ENCODE results near the gene INHBB. TPM values are rescaled to one million over a fixed set of nuclear protein-coding genes. Genes with fewer than 3 reads are reported as not detected.

Gene INHBB
- total RNA-seq, 2 donors from 2014 or later: 35.9 to 83.7 TPM

DNA sequence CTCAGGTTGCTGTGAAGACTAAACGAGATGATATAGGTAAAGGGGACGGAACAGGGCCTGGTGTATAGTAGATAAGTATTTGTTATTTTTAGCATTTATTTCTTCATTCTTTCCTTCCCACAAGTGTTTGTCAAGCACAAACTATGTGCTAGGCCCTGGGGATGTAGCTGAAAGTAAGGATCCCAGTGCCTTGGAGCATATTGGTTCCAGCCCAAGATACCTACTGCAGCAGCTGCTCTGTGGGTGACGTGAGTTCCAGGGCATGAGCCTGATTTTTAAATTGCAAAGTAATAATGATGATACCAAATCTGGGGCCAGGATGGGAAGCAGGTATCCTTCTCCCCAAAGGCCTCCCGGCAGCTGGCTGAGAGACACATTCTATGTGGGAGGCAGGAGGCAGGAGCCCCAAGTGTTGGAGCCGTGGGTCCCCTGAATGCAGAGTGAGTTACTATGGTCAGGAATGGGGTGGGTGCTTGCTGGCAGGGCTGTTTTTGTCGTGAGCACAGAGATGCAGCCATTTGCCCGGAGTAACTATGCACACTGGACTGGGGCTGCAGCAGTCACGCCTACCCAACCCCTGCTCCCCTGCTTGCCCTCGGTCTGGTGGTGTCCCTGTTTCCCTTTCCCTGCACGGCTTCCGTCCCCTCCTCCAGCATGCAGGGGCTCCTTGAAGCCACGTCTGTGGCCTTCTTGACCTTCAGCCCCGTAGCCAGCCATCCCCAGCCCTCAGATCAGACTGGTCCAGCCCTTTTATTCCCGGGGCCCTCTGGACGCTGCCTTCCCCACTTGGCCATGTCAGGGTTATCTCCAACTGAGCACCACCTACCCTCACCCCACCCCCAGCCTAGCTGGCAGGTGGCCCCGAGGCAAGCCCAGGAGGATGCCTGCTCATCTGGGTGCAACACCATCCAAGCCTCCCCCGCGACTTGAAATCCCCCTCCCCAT lies 52.4 kb downstream of the INHBB start:
- WGBS: 79% methylated on average over 18 of the region's 18 CpGs
- Histone ChIP-seq H3K27ac (no peak overlapping the region), H3K36me3 (no peaks in the 10 kb centered on the region), H3K9me3 (no peaks in the 10 kb centered on the region), H3K27me3 (replicated peaks; ENCODE audit: insufficient read depth) (no peaks in the 10 kb centered on the region), H3K4me3 (no peak overlapping the region), H3K4me1 (replicated peaks) (no peaks in the 10 kb centered on the region)
- no peak for DNase-seq (ENCODE audit: low spot score)
- intact Hi-C loops (cut with DNase I): no loop called here
- TF ChIP-seq POLR2A (IDR thresholded peaks at IDR 0.05) (no peak), POLR2AphosphoS5 (IDR thresholded peaks at IDR 0.05) (no peak)
- TF ChIP-seq, protein P1, sequence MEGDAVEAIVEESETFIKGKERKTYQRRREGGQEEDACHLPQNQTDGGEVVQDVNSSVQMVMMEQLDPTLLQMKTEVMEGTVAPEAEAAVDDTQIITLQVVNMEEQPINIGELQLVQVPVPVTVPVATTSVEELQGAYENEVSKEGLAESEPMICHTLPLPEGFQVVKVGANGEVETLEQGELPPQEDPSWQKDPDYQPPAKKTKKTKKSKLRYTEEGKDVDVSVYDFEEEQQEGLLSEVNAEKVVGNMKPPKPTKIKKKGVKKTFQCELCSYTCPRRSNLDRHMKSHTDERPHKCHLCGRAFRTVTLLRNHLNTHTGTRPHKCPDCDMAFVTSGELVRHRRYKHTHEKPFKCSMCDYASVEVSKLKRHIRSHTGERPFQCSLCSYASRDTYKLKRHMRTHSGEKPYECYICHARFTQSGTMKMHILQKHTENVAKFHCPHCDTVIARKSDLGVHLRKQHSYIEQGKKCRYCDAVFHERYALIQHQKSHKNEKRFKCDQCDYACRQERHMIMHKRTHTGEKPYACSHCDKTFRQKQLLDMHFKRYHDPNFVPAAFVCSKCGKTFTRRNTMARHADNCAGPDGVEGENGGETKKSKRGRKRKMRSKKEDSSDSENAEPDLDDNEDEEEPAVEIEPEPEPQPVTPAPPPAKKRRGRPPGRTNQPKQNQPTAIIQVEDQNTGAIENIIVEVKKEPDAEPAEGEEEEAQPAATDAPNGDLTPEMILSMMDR (IDR thresholded peaks at IDR 0.05): no peak

DNA sequence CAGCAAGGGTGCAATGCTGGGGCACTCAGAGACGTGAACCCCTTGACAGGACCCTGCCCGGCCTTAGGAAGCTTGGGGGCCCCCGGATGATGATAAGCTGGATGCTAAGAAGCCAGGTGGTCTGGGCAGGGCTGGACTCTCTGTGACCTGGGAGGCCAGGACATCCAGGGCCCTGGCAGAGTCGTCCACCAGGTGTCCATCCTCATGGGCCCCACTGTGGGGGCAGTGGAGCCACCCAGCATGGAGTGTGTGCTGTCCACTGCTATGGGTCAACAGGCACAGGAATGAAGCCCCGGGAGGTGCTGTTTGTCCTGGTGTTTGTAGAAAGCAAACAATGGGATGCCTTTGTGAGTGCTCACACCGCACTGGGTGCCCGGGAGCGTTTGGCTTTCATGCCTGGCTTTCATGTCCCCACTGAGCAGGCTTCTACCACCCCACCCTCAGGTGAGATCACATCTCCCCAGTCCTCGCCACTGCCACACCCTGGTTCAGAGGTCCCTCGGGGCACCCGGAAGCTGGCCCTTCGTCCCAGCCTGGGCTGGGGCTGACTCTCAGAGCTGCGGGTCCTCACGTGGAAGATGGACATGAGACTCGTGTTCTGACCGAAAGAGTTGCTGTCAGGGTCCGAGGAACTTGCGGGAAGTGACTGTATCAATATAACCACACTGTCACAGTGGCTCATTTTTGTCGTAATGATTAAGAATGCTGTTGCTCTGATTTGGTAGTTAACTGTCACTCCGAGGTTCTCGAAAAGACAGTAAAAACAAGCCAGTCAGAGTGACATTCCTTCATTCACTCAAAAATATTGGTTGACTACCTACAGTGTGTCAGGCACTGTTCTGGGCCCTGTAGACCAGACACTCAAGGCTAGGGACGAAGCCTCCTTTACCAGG lies 53.3 kb downstream of the INHBB start:
- Histone ChIP-seq H3K9me3 (no peaks in the 10 kb centered on the region), H3K27me3 (replicated peaks; ENCODE audit: insufficient read depth) (no peaks in the 10 kb centered on the region), H3K4me3 (no peak overlapping the region), H3K4me1 (replicated peaks) (no peaks in the 10 kb centered on the region), H3K27ac (no peak overlapping the region), H3K36me3 (no peaks in the 10 kb centered on the region)
- intact Hi-C loops (cut with DNase I): no loop called here
- 82% methylated on average over 20 of the region's 22 CpGs for WGBS
- TF ChIP-seq POLR2A (IDR thresholded peaks at IDR 0.05) (no peak), POLR2AphosphoS5 (IDR thresholded peaks at IDR 0.05) (no peak)
- TF ChIP-seq, protein P1 (IDR thresholded peaks at IDR 0.05): no peak
- DNase-seq (ENCODE audit: low spot score): no peak

DNA sequence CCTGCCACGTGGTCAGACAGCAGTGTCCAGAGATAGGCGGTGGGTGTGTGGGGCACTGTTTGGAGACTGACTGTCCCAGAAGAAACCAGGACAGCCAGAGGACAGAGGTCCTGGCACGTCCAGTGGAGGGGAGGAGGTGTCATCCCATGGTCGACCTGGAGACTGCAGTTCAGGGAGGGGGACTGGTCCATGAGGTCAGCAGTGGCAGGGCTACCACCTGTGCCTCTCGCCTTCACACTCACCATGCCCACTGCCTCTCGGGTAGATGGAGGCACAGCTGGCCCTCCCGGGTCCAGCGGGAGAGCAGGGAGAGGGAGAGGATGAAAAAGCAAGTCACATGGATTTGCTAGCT lies 53.9 kb downstream of the INHBB start:
- Histone ChIP-seq H3K36me3 (no peaks in the 10 kb centered on the region), H3K4me1 (replicated peaks) (no peaks in the 10 kb centered on the region), H3K27me3 (replicated peaks; ENCODE audit: insufficient read depth) (no peaks in the 10 kb centered on the region), H3K4me3 (no peak overlapping the region), H3K9me3 (no peaks in the 10 kb centered on the region), H3K27ac (no peak overlapping the region)
- no peak for DNase-seq (ENCODE audit: low spot score)
- no peak for TF ChIP-seq POLR2AphosphoS5 (IDR thresholded peaks at IDR 0.05)
- TF ChIP-seq, protein P1 (IDR thresholded peaks at IDR 0.05): no peak
- TF ChIP-seq POLR2A (IDR thresholded peaks at IDR 0.05): no peak
- WGBS: 85% methylated on average over 8 of the region's 8 CpGs
- intact Hi-C loops (cut with DNase I): no loop called here

DNA sequence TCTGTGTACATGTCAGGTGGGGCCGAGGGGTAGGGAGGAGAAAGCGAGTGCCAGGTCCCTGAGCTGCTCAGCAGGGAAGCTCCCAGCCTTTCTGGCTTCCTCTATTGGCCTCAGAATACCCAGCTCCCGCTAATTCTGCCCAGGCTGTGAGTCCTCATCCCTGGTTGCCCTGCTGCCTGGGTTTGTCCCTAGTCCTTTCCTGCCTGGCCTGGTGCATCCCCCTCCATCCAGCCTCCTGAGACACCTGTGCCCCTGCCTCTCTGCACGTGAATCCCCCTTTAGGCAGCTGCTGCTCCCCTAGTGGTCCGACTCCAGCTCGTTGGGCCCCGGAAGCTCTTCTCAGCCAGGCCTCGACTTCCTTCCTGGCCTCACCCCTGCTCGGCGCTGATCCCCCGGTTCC lies 54.6 kb downstream of the INHBB start:
- Histone ChIP-seq H3K27me3 (replicated peaks; ENCODE audit: insufficient read depth) (no peaks in the 10 kb centered on the region), H3K27ac (no peak overlapping the region), H3K36me3 (no peaks in the 10 kb centered on the region), H3K4me3 (no peak overlapping the region), H3K4me1 (replicated peaks) (no peaks in the 10 kb centered on the region), H3K9me3 (no peaks in the 10 kb centered on the region)
- TF ChIP-seq POLR2A (IDR thresholded peaks at IDR 0.05) (no peak), POLR2AphosphoS5 (IDR thresholded peaks at IDR 0.05) (no peak)
- TF ChIP-seq, protein P1 (IDR thresholded peaks at IDR 0.05): no peak
- DNase-seq (ENCODE audit: low spot score): no peak
- 77% methylated on average over 11 of the region's 11 CpGs for WGBS
- intact Hi-C loops (cut with DNase I): no loop called here

Other genes starting within 250 kb of the INHBB start
- 10 to 100 TPM; 53.7 to 72.3 TPM for gene TMEM185B, start 122.7 kb upstream of the INHBB start, total RNA-seq
- 100 to 1,000 TPM in 1 of 2 donors, 10 to 100 TPM in 1; 92.6 to 132 TPM for gene RALB, start 93.3 kb upstream of the INHBB start, total RNA-seq

All from prostate gland (tissue), 2 donors.